Fibroblast of lung (primary cell): ENCODE measurements around the gene CDIP1.

Experiments used
- EZH2 ChIP-seq: IDR thresholded peaks from 2 replicates; pipeline ENCODE4 v1.5.1; 2012; ENCODE audit warnings: low read length, control low read depth, mild to moderate bottlenecking; ENCODE audit errors: missing control alignments
- TF ChIP-seq, protein P1 (sequence below), 2 donors: IDR thresholded peaks in 1 of 2; conservative IDR thresholded peaks in 1 of 2; 1 replicate in 1 of 2; 2 replicates in 1 of 2; pipeline ENCODE4 v1.5.1; 2011 to 2012; ENCODE audit warnings: low read length in 2 of 2, control low read depth in 1 of 2, inconsistent platforms in 1 of 2, low read depth in 1 of 2, mild to moderate bottlenecking in 1 of 2

DNA sequence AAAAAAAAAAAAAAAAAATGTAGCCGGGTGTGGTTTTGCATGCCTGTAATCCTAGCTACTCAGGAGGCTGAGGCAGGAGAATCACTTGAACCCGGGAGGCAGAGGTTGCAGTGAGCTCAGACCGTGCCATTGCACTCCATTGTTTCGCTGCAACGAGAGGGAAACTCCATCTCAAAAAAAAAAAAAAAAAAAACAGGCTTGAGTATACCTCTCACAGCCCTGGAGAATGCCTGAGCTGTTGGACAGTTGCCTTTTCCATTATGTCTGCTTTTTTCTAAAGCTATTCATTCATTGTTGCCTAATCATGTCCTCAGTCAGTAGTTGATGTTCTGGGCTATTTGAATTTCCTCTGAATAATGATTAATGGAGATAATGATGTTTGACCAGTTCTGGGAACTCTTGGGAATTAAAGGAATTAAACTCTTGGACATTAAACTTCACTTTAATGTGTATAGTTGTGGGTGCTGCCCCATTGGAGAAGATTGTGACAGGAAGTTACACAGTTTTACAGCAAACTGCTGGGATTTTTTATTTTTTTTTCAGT lies 50.5 kb downstream of the CDIP1 start:
- TF ChIP-seq, protein P1, sequence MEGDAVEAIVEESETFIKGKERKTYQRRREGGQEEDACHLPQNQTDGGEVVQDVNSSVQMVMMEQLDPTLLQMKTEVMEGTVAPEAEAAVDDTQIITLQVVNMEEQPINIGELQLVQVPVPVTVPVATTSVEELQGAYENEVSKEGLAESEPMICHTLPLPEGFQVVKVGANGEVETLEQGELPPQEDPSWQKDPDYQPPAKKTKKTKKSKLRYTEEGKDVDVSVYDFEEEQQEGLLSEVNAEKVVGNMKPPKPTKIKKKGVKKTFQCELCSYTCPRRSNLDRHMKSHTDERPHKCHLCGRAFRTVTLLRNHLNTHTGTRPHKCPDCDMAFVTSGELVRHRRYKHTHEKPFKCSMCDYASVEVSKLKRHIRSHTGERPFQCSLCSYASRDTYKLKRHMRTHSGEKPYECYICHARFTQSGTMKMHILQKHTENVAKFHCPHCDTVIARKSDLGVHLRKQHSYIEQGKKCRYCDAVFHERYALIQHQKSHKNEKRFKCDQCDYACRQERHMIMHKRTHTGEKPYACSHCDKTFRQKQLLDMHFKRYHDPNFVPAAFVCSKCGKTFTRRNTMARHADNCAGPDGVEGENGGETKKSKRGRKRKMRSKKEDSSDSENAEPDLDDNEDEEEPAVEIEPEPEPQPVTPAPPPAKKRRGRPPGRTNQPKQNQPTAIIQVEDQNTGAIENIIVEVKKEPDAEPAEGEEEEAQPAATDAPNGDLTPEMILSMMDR (conservative IDR thresholded peaks at IDR 0.05 in 1 of 2, IDR thresholded peaks at IDR 0.05 in 1 of 2; ENCODE audit: low read depth in 1 of 2, low read length in 2 of 2) = no peak
- no peak for TF ChIP-seq EZH2
